Measurements from ENCODE around the gene DNAJC6.
"Not testable (repeated sequence)": the region's sequence is repeated elsewhere in the genome, so short reads cannot be mapped to it uniquely, and the experiment has no call there.

Gene DNAJC6

GRCh38 chr1:65277605-65278347 lies 31.6 kb upstream of the DNAJC6 start:
- no peak overlapping the region for H3K4me3 ChIP-seq (ENCODE audit: low read depth, low read length)
- no peak for DNase-seq (ENCODE audit: low read depth)
- TF ChIP-seq CTCF (IDR thresholded peaks at IDR 0.05; ENCODE audit: control insufficient read depth, extremely low read depth, insufficient read depth): no peak

GRCh38 chr1:65278376-65279069 lies 30.8 kb upstream of the DNAJC6 start:
- no peak overlapping the region for H3K4me3 ChIP-seq (ENCODE audit: low read depth, low read length)
- DNase-seq (ENCODE audit: low read depth): no peak

GRCh38 chr1:65279070-65279779 lies 30.1 kb upstream of the DNAJC6 start:
- H3K4me3 ChIP-seq (ENCODE audit: low read depth, low read length): no peak overlapping the region
- TF ChIP-seq CTCF (IDR thresholded peaks at IDR 0.05; ENCODE audit: control insufficient read depth, extremely low read depth, insufficient read depth): no peak
- DNase-seq (ENCODE audit: low read depth): no peak

More at GRCh38 chr1:65278376-65279069, 30.8 kb upstream of the DNAJC6 start:
- TF ChIP-seq CTCF (IDR thresholded peaks at IDR 0.05; ENCODE audit: control insufficient read depth, extremely low read depth, insufficient read depth): no peak

- DNase-seq (ENCODE audit: low read depth): no peak
- no peak overlapping the region for H3K4me3 ChIP-seq (ENCODE audit: low read depth, low read length)
- TF ChIP-seq CTCF (IDR thresholded peaks at IDR 0.05; ENCODE audit: control insufficient read depth, extremely low read depth, insufficient read depth): no peak
Observed at GRCh38 chr1:65281846-65282245, 27.5 kb upstream of the DNAJC6 start.

- no peak for DNase-seq (ENCODE audit: low read depth)
- H3K4me3 ChIP-seq (ENCODE audit: low read depth, low read length): no peak overlapping the region
- no peak for TF ChIP-seq CTCF (IDR thresholded peaks at IDR 0.05; ENCODE audit: control insufficient read depth, extremely low read depth, insufficient read depth)
Observed at GRCh38 chr1:65284229-65284628, 25.1 kb upstream of the DNAJC6 start.

DNA sequence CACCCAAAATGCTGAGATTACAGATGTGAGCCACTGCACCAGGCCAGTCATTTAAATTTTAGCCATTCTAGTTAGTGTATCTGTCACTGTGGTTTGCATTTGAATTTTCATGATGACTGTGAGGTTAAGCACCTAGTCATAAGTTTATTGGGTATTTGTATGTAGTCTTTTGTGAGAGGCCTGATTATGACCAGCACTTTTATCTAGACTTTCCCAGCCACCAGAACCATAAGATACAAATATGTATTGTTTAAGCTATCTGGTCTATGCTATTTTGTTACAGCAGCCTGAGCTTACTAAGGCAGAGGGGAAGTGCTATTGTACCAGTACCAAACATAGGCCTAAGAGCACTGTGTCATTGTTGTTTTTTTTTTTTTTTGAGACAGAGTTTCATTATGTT lies 19.9 kb upstream of the DNAJC6 start:
- DNase-seq (ENCODE audit: low read depth): no peak
- no peak overlapping the region for H3K4me3 ChIP-seq (ENCODE audit: low read depth, low read length)
- TF ChIP-seq CTCF (IDR thresholded peaks at IDR 0.05; ENCODE audit: control insufficient read depth, extremely low read depth, insufficient read depth): no peak

GRCh38 chr1:65291818-65292217 lies 17.5 kb upstream of the DNAJC6 start:
- H3K4me3 ChIP-seq (ENCODE audit: low read depth, low read length); DNase-seq (ENCODE audit: low read depth): not testable (repeated sequence)

All from LNCaP clone FGC (cell line).